ENCODE results near the gene PAK4.
A peak's percentile ranks its signal among the peaks of the same experiment; 100 is the strongest.
"Not testable (repeated sequence)": the region's sequence is repeated elsewhere in the genome, so short reads cannot be mapped to it uniquely, and the experiment has no call there.

The PAK4 gene

DNA sequence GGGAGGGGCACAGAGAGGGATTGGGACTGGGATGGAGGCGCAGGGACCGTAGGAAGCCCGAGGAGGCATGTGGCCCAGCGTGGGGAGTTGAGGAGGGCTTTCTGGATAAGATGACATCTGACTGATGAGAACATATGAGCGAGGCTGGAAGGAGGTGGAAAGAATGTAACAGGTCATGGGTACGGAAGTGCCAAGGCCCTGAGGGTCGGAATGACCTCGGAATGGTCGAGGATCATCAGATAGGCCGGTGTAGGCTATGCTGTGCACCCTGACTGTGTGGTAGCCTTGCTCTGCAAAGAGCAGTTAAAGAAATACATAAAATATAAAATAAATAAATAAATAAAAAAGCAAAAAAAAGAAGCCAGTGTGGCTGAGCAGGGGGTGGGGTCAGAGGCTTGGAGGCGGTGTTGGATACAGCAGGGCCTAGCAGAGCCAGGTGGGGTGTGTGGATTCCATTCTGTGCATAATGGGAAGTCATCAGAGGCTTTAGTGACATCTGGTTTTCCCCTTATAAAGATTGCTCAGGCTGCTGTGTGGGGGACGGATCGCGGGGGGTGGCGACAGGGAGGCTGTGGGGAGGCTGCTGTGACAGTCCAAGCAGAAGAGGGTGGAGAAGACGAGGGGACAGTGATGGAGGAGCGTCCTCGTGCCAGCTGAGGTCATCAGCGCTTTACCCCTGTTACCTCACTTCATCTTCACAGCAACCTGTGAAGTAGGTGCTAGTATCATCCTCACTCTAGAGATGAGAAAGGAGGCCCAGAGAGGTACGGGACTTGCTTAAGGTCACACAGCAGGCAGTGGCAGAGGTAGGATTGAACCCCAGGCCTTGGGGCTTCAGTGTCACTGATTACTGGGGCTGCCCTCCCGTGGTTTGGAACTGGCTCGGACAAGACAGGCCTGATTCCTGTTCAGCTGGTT, 5.0 kb downstream of the PAK4 start:
- DNase-seq (ENCODE audit: low spot score): no peak

DNA sequence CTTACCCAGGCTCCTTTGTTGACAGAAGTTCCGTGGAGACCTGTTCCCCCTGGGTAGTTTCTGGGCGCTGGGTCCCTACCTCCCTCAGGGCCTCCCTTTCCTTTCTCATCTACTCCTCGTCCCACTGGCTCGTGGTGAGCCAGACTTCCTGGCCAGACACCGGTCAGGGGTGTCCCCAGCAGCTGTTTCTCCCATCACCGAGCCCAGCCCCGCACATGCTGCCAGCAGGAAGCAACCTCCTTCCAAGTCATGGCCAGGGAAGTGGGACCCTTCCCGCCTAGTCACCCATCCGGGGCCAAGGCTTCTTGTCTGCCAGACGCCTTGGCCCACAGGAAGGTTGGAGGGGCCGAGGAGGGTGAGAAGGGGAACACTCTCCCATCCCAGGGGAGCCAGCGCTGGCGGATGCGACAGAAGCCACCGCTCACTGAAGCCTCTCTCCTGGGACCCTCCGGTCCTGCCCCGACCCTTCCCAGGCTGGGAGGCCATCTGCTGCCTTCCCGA, 5.7 kb downstream of the PAK4 start:
- DNase-seq (ENCODE audit: low spot score): peak; percentile 47

DNA sequence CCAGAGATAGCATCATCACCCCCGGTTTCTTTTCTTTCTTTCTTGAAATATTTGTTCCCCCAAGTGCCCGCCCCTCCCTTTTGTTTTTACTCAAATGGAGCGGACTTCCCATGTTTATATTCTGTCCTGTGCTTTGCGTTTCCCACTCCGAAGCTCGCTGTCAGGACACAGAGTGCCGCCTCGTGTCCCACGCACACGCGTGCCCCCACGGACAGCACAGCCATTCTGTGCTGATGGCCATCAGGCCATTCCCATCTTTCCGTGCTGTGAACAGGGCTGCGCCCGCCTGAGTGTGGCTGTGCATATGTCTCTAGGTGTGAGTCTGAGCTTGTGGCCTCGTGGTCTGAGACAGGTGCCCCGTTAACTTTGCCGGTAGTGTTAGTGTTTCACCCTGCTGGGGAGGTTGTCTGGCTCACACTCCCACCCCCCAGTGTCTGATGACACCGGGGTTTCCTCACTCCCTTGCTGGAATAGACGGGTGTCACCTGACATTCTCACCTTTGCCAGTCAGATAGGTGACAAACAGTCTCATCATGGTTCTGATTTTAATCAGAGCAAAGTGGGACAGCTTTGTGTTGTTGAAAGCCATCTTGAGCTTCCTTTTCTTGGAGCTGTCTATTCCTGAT, 6.9 kb downstream of the PAK4 start:
- DNase-seq (ENCODE audit: low spot score): no peak

DNA sequence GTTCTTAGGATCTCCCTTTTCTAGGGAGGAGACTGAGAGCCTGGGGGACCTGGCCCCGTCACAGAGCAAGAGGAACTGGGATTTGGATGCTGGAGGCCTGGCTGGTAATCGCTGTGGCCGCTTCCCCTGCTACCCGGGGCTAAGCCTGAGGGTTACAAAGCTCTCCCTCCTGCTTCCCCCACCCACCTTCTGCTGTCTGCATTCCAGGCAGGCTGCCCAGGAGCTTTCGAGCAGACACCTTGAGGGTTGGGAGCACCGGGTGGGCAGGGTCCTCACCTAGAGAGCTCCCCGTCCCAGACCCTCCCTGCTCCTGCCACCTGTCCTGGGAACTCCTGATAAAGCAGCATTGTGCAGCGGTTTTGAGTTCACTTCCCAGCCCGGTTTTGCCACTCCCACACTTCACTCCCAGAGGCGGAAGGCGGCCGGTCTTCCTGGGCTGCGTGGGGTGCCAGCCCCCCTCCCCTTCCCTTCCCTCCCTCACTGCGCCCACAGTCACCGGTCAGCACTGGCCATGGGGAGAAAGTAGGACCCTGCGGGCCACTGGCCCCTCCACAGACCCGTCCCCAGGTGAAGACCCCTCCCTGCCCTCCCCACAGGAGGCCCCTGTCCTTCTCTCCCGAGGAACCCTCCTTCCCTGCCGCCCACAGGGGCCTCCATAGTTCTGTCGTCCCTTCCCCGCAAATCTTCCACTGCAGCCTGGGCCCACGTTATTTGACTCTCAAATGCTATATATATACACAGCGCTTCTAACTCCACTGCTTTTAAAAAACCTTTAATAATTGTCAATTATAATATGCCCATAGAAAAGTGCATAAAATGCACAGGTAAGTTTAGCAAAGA, 8.1 kb downstream of the PAK4 start:
- no peak for DNase-seq (ENCODE audit: low spot score)

DNA sequence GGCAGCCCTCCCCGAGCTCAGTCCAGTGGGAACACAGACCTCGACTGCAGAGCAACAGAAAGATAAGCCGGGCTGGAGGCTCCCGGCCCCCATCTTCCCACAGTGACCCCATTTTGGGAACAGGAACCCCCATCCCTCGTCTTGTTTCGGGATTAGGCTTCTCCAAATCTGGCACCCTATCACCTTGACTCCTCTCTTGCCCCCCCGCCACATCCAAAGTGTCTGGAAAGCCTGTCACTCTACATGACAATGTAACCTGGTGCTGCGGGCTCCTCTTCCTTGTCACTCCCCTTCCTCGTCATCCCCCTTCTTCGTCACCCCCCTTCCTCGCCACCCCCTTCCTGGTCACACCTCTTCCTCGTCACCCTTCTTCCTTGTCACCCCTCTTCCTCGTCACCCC, 10.1 kb downstream of the PAK4 start:
- DNase-seq (ENCODE audit: low spot score): no peak

DNA sequence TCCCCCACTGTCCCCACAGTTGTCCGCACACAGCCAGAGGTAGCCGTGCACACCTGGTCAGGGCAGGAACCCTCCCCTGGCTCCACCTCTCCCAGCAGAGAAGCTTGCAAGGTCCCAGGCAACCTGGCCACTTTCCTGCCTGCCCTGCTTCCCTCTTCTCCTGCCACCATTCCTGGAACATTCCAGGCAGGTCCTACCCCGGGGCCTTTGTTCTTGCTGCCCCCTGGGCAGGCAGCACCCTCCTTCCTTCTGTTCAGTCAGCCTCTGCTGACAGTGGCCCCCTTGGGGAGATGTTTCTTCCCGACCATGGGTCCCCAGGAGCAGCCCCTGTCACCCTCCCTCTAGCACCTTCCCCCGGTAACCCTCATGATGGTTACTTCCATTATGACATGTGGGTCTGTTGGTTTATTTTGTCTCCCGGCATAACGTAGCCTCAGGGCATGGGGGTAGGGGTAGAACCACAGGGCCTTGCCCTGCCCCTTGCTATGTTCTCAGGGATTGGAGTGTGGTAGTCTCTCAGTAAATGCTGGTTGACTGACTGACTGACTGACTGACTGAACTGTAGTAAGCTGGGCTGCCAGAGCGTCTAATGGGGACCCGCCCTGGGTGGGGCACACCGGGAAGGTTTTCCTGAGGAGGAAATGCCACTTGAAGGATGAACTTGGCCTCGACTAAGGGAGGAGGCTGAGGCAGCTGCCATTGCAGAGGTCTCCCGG, 10.8 kb downstream of the PAK4 start:
- no peak for DNase-seq (ENCODE audit: low spot score)

DNA sequence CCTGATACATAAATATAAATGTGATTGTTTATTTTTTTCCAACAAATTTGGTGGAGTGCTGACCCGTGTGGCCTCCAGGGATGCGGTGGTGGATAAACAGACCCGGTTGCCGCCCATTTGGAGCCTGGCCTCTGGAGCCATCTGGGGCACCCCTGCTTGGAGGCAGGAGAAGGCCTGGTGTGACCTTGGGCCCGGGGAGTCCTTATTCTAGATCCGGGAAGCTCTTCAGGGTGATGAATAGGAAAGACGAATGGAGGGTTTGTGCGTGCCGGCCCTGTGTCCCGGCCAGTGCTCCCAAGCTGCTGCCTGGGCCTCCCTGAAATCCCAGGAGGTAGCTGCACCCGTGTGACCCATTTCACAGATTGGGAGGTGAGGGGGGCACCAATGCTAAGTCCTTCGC, 11.5 kb downstream of the PAK4 start:
- no peak for DNase-seq (ENCODE audit: low spot score)

DNA sequence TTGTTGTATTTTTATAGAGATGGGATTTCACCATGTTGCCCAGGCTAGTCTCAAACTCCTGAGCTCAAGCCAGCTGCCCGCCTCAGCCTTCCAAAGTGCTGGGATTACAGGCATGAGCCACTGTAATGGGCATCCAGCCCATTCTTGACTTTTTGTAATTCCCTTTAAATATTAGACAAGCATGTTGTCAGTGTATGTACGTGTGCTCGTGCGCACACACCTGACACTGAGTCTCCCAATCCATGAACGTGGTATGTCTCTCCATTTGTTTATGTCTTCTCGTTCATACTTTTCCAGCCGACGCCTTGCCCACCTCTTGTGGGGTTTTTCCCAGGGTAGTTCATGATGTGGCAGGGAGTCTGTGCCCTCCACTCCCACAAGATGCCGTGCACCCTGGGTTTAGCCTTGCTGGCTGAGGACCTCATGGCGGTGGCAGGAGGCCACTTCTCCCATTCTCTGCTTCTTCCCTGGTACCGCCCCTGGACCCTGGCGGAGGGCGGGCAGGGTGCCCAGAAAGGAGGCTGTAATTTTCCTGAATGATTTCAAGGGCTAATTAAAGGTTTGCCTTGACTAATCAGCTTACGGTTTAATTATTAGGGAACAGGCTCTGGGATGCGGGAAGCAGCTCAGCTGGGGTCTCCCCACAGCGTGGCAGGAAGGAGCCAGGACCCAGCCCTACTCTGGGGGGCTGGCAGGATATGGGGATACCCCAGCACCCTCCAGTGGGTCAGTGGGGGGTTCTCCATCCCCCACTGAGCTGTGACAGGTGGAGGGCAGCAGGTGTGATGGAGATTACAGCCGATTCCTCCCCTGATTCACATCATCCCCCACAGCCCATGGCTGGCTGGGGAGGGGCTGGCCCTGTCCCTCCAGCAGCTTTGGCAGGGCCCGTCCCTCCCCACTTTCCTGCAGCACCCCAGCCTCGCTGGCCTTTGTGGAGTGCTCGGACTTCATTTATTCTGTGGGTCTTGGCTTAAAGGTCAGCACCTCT, 12.9 kb downstream of the PAK4 start:
- DNase-seq (ENCODE audit: low spot score): no peak

DNA sequence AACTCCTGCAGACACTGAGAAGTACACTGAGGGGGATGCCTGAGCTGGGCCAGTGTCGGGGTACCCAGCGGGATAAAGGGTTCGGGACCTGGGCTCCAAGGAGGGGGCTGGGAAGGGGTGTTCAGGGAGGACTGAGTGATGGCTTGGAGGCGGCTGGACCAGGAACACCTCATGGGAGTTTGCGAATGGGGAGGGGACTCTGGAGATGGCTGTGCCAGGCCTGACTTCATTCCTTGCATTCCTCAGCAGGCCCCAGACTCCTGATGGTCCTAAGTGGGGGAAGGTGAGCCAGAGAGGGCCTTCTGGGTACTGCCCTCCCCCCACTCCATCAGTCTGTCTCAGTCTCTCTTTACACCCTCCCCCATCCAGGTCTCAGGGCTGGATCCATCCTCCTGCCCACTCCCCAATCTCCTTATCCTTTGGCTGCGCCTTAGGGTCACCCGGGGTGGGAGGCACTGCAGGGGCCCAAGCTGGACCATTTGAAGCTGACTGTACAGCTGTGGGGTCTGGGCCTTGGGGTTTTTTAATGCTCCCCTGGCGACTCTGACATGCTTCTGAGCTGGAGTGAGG, 13.8 kb downstream of the PAK4 start:
- DNase-seq (ENCODE audit: low spot score): no peak

DNA sequence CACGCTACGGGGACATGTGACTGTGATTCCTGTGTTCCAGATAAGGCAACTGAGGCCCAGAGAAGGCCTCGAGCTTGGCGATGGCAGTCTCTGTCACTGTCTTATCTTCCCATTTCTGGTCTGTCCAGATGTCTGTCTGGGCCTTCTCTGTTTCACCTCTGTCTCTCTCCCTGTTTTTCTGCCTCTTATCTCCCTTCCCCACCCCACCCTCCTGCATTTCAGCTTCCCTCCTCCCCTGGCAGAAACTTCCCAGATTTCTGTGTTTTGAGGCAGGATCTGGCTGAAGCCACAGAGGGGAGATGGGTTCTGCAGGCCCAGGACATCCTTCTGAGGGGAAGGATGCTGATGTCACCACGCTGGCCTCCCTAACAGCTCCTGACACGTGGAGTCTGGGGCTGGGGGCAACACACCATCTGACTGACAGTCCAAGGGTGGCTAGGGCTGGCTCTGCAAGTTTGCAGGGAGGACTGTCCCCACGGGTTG, 14.4 kb downstream of the PAK4 start:
- no peak for DNase-seq (ENCODE audit: low spot score)

DNA sequence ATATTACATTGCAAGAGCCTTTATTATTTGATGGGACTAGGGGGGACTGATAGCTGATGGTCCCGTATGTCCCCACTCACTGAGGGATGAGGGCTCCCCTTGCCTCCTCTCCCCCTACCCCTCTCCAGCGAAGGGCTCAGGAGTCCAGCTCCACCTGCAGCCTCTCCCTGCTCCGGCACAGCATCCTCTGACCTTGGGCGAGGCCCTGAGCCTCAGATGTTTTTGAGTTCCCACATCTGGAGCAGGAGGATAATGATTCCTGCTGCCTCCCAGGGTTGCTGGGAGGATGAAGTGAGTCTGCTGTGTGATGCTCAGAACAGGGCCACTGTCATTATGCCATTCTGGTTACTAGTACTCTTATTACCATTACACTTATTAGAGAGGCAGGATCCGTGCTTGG, 15.0 kb downstream of the PAK4 start:
- no peak for DNase-seq (ENCODE audit: low spot score)

DNA sequence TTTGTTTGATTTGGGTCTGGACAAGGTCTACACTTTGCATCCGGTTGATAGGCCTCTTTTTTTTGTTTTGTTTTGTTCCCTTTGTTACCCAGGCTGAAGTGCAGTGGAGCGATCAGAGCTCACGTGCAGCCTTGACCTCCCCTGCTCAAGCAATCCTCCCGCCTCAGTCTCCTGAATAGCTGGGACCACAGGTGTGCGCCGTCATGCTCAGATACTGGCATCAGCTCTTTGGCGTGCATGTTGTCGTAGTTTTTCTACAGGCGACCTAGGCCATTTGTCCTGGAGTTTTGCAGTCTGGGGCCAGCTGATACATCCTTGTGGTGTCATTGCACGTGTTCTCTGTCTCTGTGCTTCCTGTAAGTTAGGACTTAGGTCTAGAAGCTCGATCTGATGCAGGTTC, 16.3 kb downstream of the PAK4 start:
- DNase-seq (ENCODE audit: low spot score): no peak

DNA sequence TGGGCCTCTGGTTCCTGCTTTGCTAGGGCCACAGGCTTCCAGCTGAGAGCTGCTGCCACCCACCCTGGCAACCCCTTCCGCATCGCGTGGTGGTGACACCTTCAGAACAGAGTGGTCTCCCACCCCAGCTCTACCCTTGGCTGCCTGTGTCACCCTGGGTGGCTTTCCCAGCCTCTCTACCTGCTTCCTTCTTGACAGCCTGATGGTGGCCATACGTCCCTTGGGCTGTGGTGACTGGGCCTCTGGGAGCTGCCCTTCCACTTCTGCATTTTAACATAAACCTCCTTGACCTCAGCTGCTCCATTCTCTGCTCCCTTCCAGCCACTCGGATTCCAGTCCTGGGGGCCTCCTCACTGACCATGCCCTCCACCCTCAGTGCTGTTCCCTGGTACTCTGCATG, 17.0 kb downstream of the PAK4 start:
- DNase-seq (ENCODE audit: low spot score): no peak

DNA sequence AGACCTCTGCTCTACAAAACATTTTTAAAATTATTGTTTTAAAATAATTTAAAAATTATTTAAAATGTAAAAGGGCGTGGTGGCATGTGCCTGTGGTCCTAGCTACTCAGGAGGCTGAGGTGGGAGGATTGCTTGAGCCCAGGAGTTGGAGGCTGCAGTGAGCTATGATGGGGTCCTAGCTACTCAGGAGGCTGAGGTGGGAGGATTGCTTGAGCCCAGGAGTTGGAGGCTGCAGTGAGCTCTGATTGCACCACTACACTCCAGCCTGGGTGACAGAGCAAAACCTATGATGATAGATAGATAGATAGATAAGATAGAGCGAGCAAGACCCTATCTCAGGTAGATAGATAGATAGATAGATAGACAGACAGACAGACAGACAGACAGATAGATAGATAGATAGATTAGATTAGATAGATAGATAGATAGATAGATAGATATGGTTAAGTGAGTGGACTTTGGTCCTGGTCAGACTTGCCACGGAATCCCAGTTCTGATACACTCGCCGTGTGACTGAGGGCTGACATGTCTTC, 18.2 kb downstream of the PAK4 start:
- not testable (repeated sequence) for DNase-seq (ENCODE audit: low spot score)

DNA sequence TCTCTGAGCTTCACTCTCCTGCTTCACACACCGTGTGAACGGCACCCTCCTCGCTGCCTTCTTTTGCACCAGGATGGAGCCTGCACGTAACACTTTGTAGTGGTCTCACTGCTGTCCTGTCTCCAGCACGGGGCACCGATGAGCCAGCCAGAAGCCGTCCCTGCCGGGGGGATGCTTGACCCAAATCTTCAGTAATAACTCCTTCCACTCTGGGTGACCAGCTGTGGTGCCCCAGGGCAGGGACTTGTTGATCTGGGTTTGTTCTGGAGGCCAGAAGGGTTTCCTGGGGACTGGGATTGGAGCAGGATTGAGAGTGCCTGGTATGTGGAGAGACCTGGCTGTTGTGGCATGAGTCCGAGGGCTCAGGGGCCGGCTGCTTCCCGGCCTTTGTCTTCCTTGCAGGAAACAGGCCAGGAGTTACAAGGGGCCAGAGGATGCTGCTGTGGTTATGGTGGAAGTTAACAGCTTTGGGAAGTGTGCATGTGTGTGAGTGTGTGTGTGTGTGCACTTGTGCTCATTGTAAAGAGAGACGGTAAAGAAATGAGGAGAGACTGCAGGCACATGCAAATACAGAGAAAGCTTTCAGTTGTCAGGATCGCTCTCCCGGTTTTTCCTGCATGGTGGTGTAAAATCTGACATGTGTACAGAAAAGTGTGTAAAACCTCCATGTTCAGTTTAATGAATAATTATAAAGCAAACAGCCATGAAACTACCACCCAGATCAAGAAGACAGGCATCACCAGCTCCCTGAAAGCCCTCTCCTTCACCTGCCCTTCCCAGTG, 18.9 kb downstream of the PAK4 start:
- DNase-seq (ENCODE audit: low spot score): no peak

DNA sequence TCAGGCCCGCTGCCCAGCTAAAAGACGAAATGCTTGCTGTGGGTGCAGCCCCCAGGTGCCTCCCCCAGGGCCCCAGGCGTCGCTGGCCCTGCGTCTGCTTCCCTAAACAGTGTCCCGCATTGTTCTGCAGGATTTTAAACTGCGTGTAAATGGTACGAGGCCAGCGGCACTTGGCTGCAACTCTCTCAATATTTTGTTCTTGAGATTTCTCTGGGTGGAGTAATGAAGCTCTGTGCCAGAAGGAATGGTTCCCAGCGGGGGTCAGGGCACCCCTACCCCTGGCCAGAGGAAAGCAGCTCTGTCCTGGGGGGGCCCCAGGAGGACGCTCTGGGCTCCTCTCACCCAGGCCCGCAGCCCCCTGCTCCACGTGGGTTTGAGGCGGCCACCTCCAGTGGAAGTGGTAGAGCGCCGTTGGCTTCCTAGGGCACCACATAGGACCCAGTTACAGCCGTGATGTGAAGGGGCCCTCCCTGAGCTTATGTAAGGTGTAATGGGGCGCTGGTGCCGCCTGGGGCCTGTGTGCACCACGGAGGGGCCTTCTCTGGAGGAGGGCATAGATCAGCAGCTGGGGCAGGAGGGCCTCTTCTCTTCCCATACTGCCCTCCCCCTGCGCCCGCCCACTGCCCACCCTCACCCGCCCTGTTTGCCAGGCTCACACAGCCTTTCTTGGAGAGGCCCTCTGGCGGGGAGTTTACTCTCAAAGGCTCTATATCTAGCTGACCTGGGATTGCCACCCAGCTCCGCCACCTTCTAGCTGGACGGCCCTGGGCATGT, 19.8 kb downstream of the PAK4 start:
- DNase-seq (ENCODE audit: low spot score): no peak

DNA sequence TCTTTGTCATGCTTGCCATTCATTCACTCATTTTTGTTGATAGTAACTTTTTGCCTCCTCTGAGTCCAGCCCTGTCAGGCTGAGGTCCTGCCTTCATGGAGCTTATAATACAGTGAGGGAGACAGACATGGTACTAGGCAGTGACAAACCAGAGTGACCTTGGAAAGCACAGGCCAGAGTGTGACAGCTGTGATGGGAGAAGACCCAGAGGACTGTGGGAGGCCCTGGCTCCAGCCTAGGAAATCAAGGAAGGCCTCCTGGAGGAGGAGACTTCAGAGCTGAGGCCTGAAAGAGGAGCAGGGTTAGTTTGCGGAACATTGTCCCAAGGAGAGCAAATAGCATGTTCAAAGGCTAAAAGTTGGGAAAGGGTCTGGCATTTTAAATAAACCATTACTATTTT, 20.5 kb downstream of the PAK4 start:
- DNase-seq (ENCODE audit: low spot score): no peak

Data from GM03348 (cell line).